ENCODE data around the gene VSTM1.
A peak's percentile ranks its signal among the peaks of the same experiment; 100 is the strongest.

VSTM1 gene

GRCh38 chr19:53993448-53993847, 70.2 kb downstream of the VSTM1 start:
- Histone ChIP-seq H3K4me3 (ENCODE audit: insufficient read depth, low read depth, low read length) (no peak overlapping the region), H3K9me3 (ENCODE audit: control insufficient read depth, low read length) (no peaks in the 10 kb centered on the region), H3K4me1 (ENCODE audit: control insufficient read depth, insufficient read depth, low read length) (no peaks in the 10 kb centered on the region), H3K27ac (ENCODE audit: insufficient read depth, low read depth, low read length, poor library complexity, severe bottlenecking) (no peak overlapping the region), H3K36me3 (ENCODE audit: control insufficient read depth, insufficient read depth, low read length) (no peaks in the 10 kb centered on the region), H3K27me3 (ENCODE audit: control insufficient read depth, insufficient read depth, low read length, poor library complexity, severe bottlenecking) (peaks cover 49% of the 10 kb centered on the region)
- 86 to 89% methylated on average over 3 of the region's 3 CpGs for WGBS, 2 experiments

DNA sequence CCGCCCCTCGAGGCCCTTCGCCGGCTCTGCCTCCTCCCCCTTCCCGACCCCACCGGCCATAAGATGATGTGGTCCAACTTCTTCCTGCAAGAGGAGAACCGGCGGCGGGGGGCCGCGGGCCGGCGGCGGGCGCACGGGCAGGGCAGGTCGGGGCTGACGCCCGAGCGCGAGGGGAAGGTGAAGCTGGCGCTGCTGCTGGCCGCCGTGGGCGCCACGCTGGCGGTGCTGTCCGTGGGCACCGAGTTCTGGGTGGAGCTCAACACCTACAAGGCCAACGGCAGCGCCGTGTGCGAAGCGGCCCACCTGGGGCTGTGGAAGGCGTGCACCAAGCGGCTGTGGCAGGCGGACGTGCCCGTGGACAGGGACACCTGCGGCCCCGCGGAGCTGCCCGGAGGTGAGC, 70.9 kb downstream of the VSTM1 start:
- H3K4me1 ChIP-seq (ENCODE audit: control insufficient read depth, insufficient read depth, low read length): no peaks in the 10 kb centered on the region
- H3K27me3 ChIP-seq (ENCODE audit: control insufficient read depth, insufficient read depth, low read length, poor library complexity, severe bottlenecking): peaks cover 45% of the 10 kb centered on the region
- no peaks in the 10 kb centered on the region for H3K9me3 ChIP-seq (ENCODE audit: control insufficient read depth, low read length)
- no peak overlapping the region for H3K27ac ChIP-seq (ENCODE audit: insufficient read depth, low read depth, low read length, poor library complexity, severe bottlenecking)
- 93 to 95% methylated on average over 43 of the region's 43 CpGs for WGBS, 2 experiments
- H3K36me3 ChIP-seq (ENCODE audit: control insufficient read depth, insufficient read depth, low read length): no peaks in the 10 kb centered on the region
- H3K4me3 ChIP-seq (ENCODE audit: insufficient read depth, low read depth, low read length): no peak overlapping the region

GRCh38 chr19:53992211-53992610, 71.5 kb downstream of the VSTM1 start:
- Histone ChIP-seq H3K4me3 (ENCODE audit: insufficient read depth, low read depth, low read length) (peak overlapping the region; percentile 30), H3K27ac (ENCODE audit: insufficient read depth, low read depth, low read length, poor library complexity, severe bottlenecking) (peak overlapping the region; percentile 44), H3K9me3 (ENCODE audit: control insufficient read depth, low read length) (no peaks in the 10 kb centered on the region), H3K36me3 (ENCODE audit: control insufficient read depth, insufficient read depth, low read length) (no peaks in the 10 kb centered on the region), H3K27me3 (ENCODE audit: control insufficient read depth, insufficient read depth, low read length, poor library complexity, severe bottlenecking) (peaks cover 45% of the 10 kb centered on the region), H3K4me1 (ENCODE audit: control insufficient read depth, insufficient read depth, low read length) (no peaks in the 10 kb centered on the region)
- WGBS, 2 experiments: 88 to 90% methylated on average over 9 of the region's 9 CpGs

GRCh38 chr19:53991224-53992113, 72.2 kb downstream of the VSTM1 start, which contains the start of gene CACNG6:
TSS of gene CACNG6 (plus strand) at chr19:53991637. CDS start at chr19:53992878, 1,241 bp downstream.
- H3K27ac ChIP-seq (ENCODE audit: insufficient read depth, low read depth, low read length, poor library complexity, severe bottlenecking): peak within 1 kb of the TSS; percentile 44
- no peaks in the 10 kb centered on the region for H3K36me3 ChIP-seq (ENCODE audit: control insufficient read depth, insufficient read depth, low read length)
- H3K9me3 ChIP-seq (ENCODE audit: control insufficient read depth, low read length): no peaks in the 10 kb centered on the region
- peak within 1 kb of the TSS; percentile 30 for H3K4me3 ChIP-seq (ENCODE audit: insufficient read depth, low read depth, low read length)
- H3K4me1 ChIP-seq (ENCODE audit: control insufficient read depth, insufficient read depth, low read length): no peaks in the 10 kb centered on the region
- H3K27me3 ChIP-seq (ENCODE audit: control insufficient read depth, insufficient read depth, low read length, poor library complexity, severe bottlenecking): peaks cover 41% of the 10 kb centered on the region
- 7 to 8% methylated on average over 65 to 66 of the region's 66 CpGs for WGBS, 2 experiments

All from ectodermal cell (in vitro differentiated cells).